ENCODE data around the gene MID2.

DNA sequence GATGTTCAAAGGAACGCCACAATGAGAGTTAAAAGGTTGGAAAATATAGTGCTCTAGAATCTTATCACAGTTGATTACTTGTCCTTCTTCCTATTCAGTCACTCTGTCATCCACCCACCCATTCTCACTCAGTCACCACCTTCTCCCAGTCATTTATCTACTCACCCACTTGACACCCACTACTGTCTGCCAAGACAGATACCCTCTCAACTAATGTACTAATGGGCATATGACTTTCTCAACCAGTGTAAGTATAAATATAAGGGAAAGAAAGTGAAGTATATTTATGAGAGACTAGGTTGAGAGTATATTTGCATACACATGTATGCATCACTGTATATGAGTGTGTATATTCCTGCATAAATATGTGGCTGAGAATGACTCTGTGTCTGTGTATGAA lies 20.0 kb downstream of the MID2 start:
- no peak for TF ChIP-seq POLR2AphosphoS5 (IDR thresholded peaks at IDR 0.05)
- TF ChIP-seq POLR2A (IDR thresholded peaks at IDR 0.05) = no peak
- no peak for TF ChIP-seq CTCF (IDR thresholded peaks at IDR 0.05)
- TF ChIP-seq EP300 (IDR thresholded peaks at IDR 0.05) = no peak
